Measurements from ENCODE around the gene ASB2. TPM values are rescaled to one million over a fixed set of nuclear protein-coding genes. Genes with fewer than 3 reads are reported as not detected.

Gene ASB2
- total and polyA plus RNA-seq, 7 experiments from 2014 or later: 0.32 to 63.1 (median 1.4) TPM; not detected in 2

DNA sequence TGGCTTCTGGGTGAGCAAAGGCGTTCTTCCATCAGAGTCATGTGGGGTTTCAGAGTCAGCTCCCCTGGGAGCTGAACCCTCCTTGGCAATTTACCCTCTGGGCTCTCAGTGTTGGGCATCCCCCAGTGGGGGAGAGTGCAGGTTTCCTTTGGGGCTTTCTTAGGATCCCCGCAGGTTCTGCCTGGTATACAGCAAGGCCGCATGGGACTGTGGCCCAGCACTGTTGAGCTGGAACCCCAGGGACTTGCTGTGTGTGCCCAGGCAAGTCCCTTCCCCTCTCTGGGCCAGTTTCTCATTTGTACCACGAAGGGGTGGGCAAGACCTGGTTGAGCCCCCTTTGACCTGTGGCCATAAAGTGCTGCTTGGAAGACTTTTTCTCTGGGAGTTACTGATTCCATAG is 43.7 kb downstream of the ASB2 start:
- no peak for DNase-seq
- CTCF ChIA-PET: no interaction called here
- Mint-ChIP-seq H3K4me3 (no peak overlapping the region), H3K4me1 (peaks cover 0 to 5% (median 0%) of the 10 kb centered on the region in 7 donors), H3K27ac (no peak overlapping the region), H3K27me3 (peaks cover 0 to 5% (median 0%) of the 10 kb centered on the region in 5 donors), H3K36me3 (peaks cover 0 to 10% (median 0%) of the 10 kb centered on the region in 5 donors), H3K9me3 (no peaks in the 10 kb centered on the region)
- Histone ChIP-seq H3K9me3 (ENCODE audit: control insufficient read depth in 2 of 3, low read length in 3 of 3) (no peaks in the 10 kb centered on the region), H3K27ac (ENCODE audit: low read depth, low read length) (no peak overlapping the region), H3K27me3 (ENCODE audit: control insufficient read depth in 2 of 2, insufficient read depth in 2 of 2, low read length in 2 of 2) (no peaks in the 10 kb centered on the region), H3K4me3 (ENCODE audit: low read length) (no peak overlapping the region), H3K36me3 (ENCODE audit: control insufficient read depth in 2 of 3, insufficient read depth in 3 of 3, low read length in 3 of 3) (no peaks in the 10 kb centered on the region), H3K4me1 (ENCODE audit: control insufficient read depth in 2 of 2, insufficient read depth in 2 of 2, low read length in 2 of 2) (no peaks in the 10 kb centered on the region)
- intact Hi-C loops (cut with micrococcal nuclease): no loop called here
- no peak for ATAC-seq
- POLR2A ChIA-PET: no interaction called here

DNA sequence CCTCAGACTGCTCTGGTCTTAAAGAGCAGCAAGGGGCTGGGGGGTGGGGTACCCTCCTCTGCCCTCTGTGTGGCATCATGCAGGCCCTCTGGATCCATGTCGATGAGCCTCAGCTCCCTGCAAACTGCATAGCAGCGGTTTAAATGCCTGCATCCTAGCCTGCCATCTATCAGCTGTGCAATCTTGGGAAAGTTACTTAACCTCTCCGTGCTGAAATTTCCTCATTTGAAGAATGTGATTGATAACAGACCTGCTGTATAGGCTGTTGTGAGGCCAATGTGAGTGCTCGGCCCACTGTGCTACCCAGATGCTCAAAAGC is 45.4 kb downstream of the ASB2 start:
- no peaks in the 10 kb centered on the region for H3K4me1 ChIP-seq (ENCODE audit: control insufficient read depth in 2 of 2, insufficient read depth in 2 of 2, low read length in 2 of 2)
- H3K27ac ChIP-seq (ENCODE audit: low read depth, low read length): no peak overlapping the region
- no peak overlapping the region for H3K4me3 Mint-ChIP-seq
- H3K4me1 Mint-ChIP-seq: peaks cover 0 to under 1% (median 0%) of the 10 kb centered on the region in 7 donors
- ChIA-PET CTCF (no interaction called here), POLR2A (no interaction called here)
- H3K9me3 ChIP-seq (ENCODE audit: control insufficient read depth in 2 of 3, low read length in 3 of 3): no peaks in the 10 kb centered on the region
- peaks cover 0 to 5% (median 0%) of the 10 kb centered on the region in 5 donors for H3K36me3 Mint-ChIP-seq
- DNase-seq (no peak), ATAC-seq (no peak)
- intact Hi-C loops (cut with micrococcal nuclease): no loop called here
- no peak overlapping the region for H3K27ac Mint-ChIP-seq
- no peaks in the 10 kb centered on the region for H3K27me3 ChIP-seq (ENCODE audit: control insufficient read depth in 2 of 2, insufficient read depth in 2 of 2, low read length in 2 of 2)
- H3K27me3 Mint-ChIP-seq: peaks cover 0 to 1% (median 0%) of the 10 kb centered on the region in 5 donors
- H3K9me3 Mint-ChIP-seq: no peaks in the 10 kb centered on the region
- no peaks in the 10 kb centered on the region for H3K36me3 ChIP-seq (ENCODE audit: control insufficient read depth in 2 of 3, insufficient read depth in 3 of 3, low read length in 3 of 3)
- no peak overlapping the region for H3K4me3 ChIP-seq (ENCODE audit: low read length)

DNA sequence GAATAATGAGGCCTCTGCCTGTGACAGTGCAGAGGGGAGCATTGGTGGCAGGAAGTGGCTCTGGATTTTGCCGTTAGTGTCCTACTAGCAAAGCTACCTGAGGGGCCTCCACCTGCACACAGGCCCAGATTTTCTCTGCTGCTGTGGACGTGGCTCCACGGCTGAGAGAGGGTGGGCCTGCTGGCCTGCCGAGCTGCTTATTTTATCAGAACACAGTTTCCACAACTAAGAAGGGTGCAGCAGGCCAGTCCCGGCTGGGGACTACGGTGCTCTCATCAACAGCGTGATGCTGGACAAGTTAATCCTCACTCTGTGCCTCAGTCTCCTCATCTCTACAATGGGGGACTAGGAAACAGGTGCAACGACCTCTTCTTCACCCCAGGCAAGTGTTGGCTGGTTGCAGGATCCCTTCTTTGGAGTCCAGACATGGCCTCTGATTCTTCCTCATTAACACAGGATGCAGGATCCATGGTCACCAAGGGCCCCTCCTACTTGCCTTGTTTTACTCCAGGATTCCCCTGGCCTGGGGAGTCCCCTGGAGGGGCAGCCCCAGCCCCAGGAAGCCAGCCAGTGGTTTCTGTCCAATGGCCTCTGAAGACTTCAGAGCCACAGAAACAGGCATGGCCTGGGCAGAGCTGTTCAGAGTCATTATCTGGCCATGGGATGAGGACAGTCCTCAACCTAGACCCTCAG is 45.9 kb downstream of the ASB2 start:
- H3K27me3 ChIP-seq (ENCODE audit: control insufficient read depth in 2 of 2, insufficient read depth in 2 of 2, low read length in 2 of 2): no peaks in the 10 kb centered on the region
- DNase-seq (no peak), ATAC-seq (no peak)
- H3K36me3 ChIP-seq (ENCODE audit: control insufficient read depth in 2 of 3, insufficient read depth in 3 of 3, low read length in 3 of 3): no peaks in the 10 kb centered on the region
- Mint-ChIP-seq H3K9me3 (no peaks in the 10 kb centered on the region), H3K4me3 (no peak overlapping the region), H3K36me3 (peaks cover 0 to 5% (median 0%) of the 10 kb centered on the region in 5 donors), H3K27me3 (no peaks in the 10 kb centered on the region), H3K4me1 (no peaks in the 10 kb centered on the region), H3K27ac (no peak overlapping the region)
- H3K27ac ChIP-seq (ENCODE audit: low read depth, low read length): no peak overlapping the region
- no peaks in the 10 kb centered on the region for H3K4me1 ChIP-seq (ENCODE audit: control insufficient read depth in 2 of 2, insufficient read depth in 2 of 2, low read length in 2 of 2)
- no peak overlapping the region for H3K4me3 ChIP-seq (ENCODE audit: low read length)
- H3K9me3 ChIP-seq (ENCODE audit: control insufficient read depth in 2 of 3, low read length in 3 of 3): no peaks in the 10 kb centered on the region
- POLR2A ChIA-PET: no interaction called here
- intact Hi-C loops (cut with micrococcal nuclease): no loop called here
- CTCF ChIA-PET: no interaction called here

DNA sequence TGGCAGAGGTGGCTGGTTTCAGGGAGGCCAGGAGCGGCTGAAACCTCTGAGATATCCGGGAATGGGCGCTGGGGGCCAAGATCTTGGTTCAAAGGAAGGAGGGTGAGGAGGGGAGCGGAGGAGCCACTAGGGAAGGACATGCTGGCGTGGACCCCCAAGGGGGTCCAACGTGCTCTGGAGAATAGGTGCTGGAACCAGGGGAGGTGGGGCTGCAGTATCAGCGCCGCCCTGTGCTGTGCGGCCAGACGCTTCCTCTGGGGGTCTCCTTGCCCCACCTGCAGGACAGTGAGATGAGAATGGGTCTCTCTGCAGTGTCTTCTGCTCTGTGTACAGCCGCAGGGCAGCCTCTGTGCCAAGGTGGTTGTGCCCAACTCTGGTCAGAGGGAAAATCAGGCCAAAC is 46.7 kb downstream of the ASB2 start:
- Mint-ChIP-seq H3K9me3 (no peaks in the 10 kb centered on the region), H3K36me3 (peaks cover 0 to 5% (median 0%) of the 10 kb centered on the region in 5 donors), H3K27me3 (no peaks in the 10 kb centered on the region), H3K27ac (no peak overlapping the region), H3K4me1 (no peaks in the 10 kb centered on the region), H3K4me3 (no peak overlapping the region)
- ChIA-PET CTCF (no interaction called here), POLR2A (no interaction called here)
- H3K9me3 ChIP-seq (ENCODE audit: control insufficient read depth in 2 of 3, low read length in 3 of 3): no peaks in the 10 kb centered on the region
- H3K4me3 ChIP-seq (ENCODE audit: low read length): no peak overlapping the region
- DNase-seq (no peak), ATAC-seq (no peak)
- no peaks in the 10 kb centered on the region for H3K36me3 ChIP-seq (ENCODE audit: control insufficient read depth in 2 of 3, insufficient read depth in 3 of 3, low read length in 3 of 3)
- no peaks in the 10 kb centered on the region for H3K4me1 ChIP-seq (ENCODE audit: control insufficient read depth in 2 of 2, insufficient read depth in 2 of 2, low read length in 2 of 2)
- intact Hi-C loops (cut with micrococcal nuclease): no loop called here
- H3K27me3 ChIP-seq (ENCODE audit: control insufficient read depth in 2 of 2, insufficient read depth in 2 of 2, low read length in 2 of 2): no peaks in the 10 kb centered on the region
- H3K27ac ChIP-seq (ENCODE audit: low read depth, low read length): no peak overlapping the region

DNA sequence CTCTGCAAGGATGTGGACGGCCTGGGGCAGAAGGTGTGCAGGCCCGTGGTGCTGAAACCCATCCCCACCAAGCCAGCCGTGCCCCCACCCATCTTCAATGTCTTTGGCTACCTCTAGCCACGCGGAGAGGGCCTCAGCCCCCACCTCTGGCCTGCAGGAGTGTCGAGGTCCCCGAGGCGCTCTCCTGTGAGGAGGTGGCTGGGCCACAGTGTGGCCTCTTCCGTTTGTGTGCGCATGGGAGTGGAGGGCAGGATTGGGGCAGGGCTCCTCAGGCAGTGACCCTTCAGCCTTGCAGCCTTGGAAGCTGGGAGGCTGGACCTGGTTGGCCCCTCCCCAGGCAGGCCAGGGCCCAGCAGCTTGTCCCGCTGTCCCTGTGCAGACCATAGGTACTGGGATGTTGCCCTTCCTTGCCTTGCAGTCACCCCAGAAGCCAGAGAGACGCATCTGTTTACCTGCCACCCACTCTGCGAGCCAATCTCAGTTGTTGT is 47.3 kb downstream of the ASB2 start:
- Histone ChIP-seq H3K27me3 (ENCODE audit: control insufficient read depth in 2 of 2, insufficient read depth in 2 of 2, low read length in 2 of 2) (no peaks in the 10 kb centered on the region), H3K36me3 (ENCODE audit: control insufficient read depth in 2 of 3, insufficient read depth in 3 of 3, low read length in 3 of 3) (no peaks in the 10 kb centered on the region), H3K27ac (ENCODE audit: low read depth, low read length) (no peak overlapping the region), H3K9me3 (ENCODE audit: control insufficient read depth in 2 of 3, low read length in 3 of 3) (no peaks in the 10 kb centered on the region), H3K4me3 (ENCODE audit: low read length) (no peak overlapping the region), H3K4me1 (ENCODE audit: control insufficient read depth in 2 of 2, insufficient read depth in 2 of 2, low read length in 2 of 2) (no peaks in the 10 kb centered on the region)
- no peaks in the 10 kb centered on the region for H3K9me3 Mint-ChIP-seq
- H3K4me1 Mint-ChIP-seq: no peaks in the 10 kb centered on the region
- H3K27ac Mint-ChIP-seq: no peak overlapping the region
- peaks cover 0 to under 1% (median 0%) of the 10 kb centered on the region in 5 donors for H3K36me3 Mint-ChIP-seq
- intact Hi-C loops (cut with micrococcal nuclease): no loop called here
- no peak overlapping the region for H3K4me3 Mint-ChIP-seq
- ATAC-seq (no peak), DNase-seq (no peak)
- ChIA-PET CTCF (no interaction called here), POLR2A (no interaction called here)
- H3K27me3 Mint-ChIP-seq: no peaks in the 10 kb centered on the region

DNA sequence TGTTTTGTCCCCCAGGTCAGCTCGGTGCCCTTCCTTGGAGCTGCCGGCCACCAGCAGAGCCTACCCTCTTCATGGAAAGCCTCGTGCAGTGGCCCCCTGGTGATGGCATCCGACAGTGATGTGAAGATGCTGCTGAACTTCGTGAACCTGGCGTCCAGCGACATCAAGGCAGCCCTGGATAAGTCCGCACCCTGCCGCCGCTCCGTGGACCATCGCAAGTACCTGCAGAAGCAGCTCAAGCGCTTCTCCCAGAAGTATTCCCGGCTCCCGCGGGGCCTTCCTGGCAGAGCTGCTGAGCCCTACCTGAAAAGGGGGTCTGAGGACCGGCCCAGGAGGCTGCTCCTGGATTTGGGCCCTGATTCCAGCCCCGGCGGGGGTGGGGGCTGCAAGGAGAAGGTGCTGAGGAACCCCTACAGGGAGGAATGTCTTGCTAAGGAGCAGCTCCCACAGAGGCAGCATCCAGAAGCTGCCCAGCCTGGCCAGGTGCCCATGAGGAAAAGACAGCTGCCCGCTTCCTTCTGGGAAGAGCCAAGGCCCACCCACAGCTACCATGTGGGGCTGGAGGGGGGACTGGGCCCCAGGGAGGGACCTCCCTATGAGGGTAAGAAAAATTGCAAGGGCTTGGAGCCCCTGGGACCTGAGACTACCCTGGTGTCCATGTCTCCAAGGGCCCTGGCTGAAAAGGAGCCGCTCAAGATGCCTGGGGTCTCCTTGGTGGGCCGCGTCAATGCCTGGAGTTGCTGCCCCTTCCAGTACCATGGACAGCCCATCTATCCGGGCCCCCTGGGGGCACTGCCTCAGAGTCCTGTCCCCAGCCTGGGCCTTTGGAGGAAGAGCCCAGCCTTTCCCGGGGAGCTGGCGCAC is 48.0 kb downstream of the ASB2 start:
- ATAC-seq (no peak), DNase-seq (no peak)
- ChIA-PET POLR2A (no interaction called here), CTCF (no interaction called here)
- Histone ChIP-seq H3K4me3 (ENCODE audit: low read length) (no peak overlapping the region), H3K27me3 (ENCODE audit: control insufficient read depth in 2 of 2, insufficient read depth in 2 of 2, low read length in 2 of 2) (no peaks in the 10 kb centered on the region), H3K9me3 (ENCODE audit: control insufficient read depth in 2 of 3, low read length in 3 of 3) (no peaks in the 10 kb centered on the region), H3K36me3 (ENCODE audit: control insufficient read depth in 2 of 3, insufficient read depth in 3 of 3, low read length in 3 of 3) (no peaks in the 10 kb centered on the region), H3K27ac (ENCODE audit: low read depth, low read length) (no peak overlapping the region), H3K4me1 (ENCODE audit: control insufficient read depth in 2 of 2, insufficient read depth in 2 of 2, low read length in 2 of 2) (no peaks in the 10 kb centered on the region)
- Mint-ChIP-seq H3K36me3 (no peaks in the 10 kb centered on the region), H3K27me3 (no peaks in the 10 kb centered on the region), H3K9me3 (no peaks in the 10 kb centered on the region), H3K27ac (no peak overlapping the region), H3K4me3 (no peak overlapping the region), H3K4me1 (no peaks in the 10 kb centered on the region)
- intact Hi-C loops (cut with micrococcal nuclease): no loop called here

DNA sequence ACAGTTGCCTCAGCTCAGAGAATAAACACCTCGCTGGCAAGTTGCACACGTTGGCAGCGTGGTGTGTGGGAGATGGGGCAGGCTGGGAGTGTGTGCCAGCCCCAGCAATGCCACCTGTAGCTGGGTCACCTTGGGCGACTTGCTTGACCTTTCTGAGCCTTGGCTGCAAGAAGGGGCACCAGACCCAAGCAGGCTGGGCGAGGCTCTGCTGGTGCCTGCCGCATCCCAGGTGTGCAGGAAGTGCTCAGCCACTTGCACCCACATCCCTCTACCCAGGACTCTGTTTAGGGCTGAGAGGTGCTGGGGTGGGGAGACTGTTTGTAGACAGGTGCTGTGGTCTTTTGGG is 48.6 kb downstream of the ASB2 start:
- ChIA-PET POLR2A (no interaction called here), CTCF (no interaction called here)
- intact Hi-C loops (cut with micrococcal nuclease): no loop called here
- no peaks in the 10 kb centered on the region for H3K27me3 ChIP-seq (ENCODE audit: control insufficient read depth in 2 of 2, insufficient read depth in 2 of 2, low read length in 2 of 2)
- H3K9me3 ChIP-seq (ENCODE audit: control insufficient read depth in 2 of 3, low read length in 3 of 3): no peaks in the 10 kb centered on the region
- no peaks in the 10 kb centered on the region for H3K27me3 Mint-ChIP-seq
- DNase-seq (no peak), ATAC-seq (no peak)
- H3K4me1 Mint-ChIP-seq: no peaks in the 10 kb centered on the region
- H3K27ac Mint-ChIP-seq: no peak overlapping the region
- no peaks in the 10 kb centered on the region for H3K36me3 Mint-ChIP-seq
- no peaks in the 10 kb centered on the region for H3K4me1 ChIP-seq (ENCODE audit: control insufficient read depth in 2 of 2, insufficient read depth in 2 of 2, low read length in 2 of 2)
- H3K4me3 Mint-ChIP-seq: no peak overlapping the region
- no peak overlapping the region for H3K27ac ChIP-seq (ENCODE audit: low read depth, low read length)
- H3K9me3 Mint-ChIP-seq: no peaks in the 10 kb centered on the region
- H3K4me3 ChIP-seq (ENCODE audit: low read length): no peak overlapping the region
- H3K36me3 ChIP-seq (ENCODE audit: control insufficient read depth in 2 of 3, insufficient read depth in 3 of 3, low read length in 3 of 3): no peaks in the 10 kb centered on the region
